Measurements from ENCODE around the gene MST1R. TPM values are rescaled to one million over a fixed set of nuclear protein-coding genes. Genes with fewer than 3 reads are reported as not detected.
"Not testable (repeated sequence)": the region's sequence is repeated elsewhere in the genome, so short reads cannot be mapped to it uniquely, and the experiment has no call there.

The MST1R gene
- total RNA-seq, 1 donor from 2014 or later, result 1.3 TPM

GRCh38 chr3:49927798-49928197, 24.1 kb upstream of the MST1R start:
- H3K9me3 Mint-ChIP-seq, result no peaks in the 10 kb centered on the region
- no peaks in the 10 kb centered on the region for H3K36me3 Mint-ChIP-seq (ENCODE audit: low read depth)
- no peaks in the 10 kb centered on the region for H3K27me3 Mint-ChIP-seq (ENCODE audit: low read depth)
- no peak overlapping the region for H3K27ac Mint-ChIP-seq
- peak overlapping the region; percentile 33 for H3K4me3 Mint-ChIP-seq (ENCODE audit: low read depth)
- intact Hi-C loops (cut with micrococcal nuclease), result no loop called here
- no peak for DNase-seq (ENCODE audit: low spot score)
- peaks cover 16% of the 10 kb centered on the region for H3K4me1 Mint-ChIP-seq (ENCODE audit: low read depth)

- H3K27ac Mint-ChIP-seq, result no peak overlapping the region
- no peaks in the 10 kb centered on the region for H3K27me3 Mint-ChIP-seq (ENCODE audit: low read depth)
- H3K4me1 Mint-ChIP-seq (ENCODE audit: low read depth), result peaks cover 16% of the 10 kb centered on the region
- H3K4me3 Mint-ChIP-seq (ENCODE audit: low read depth), result no peak overlapping the region
- intact Hi-C loops (cut with micrococcal nuclease), result no loop called here
- no peaks in the 10 kb centered on the region for H3K36me3 Mint-ChIP-seq (ENCODE audit: low read depth)
- no peaks in the 10 kb centered on the region for H3K9me3 Mint-ChIP-seq
- no peak for DNase-seq (ENCODE audit: low spot score)
Observed at GRCh38 chr3:49926117-49926728, 22.6 kb upstream of the MST1R start.

- H3K27me3 Mint-ChIP-seq (ENCODE audit: low read depth), result no peaks in the 10 kb centered on the region
- no peak overlapping the region for H3K4me3 Mint-ChIP-seq (ENCODE audit: low read depth)
- H3K36me3 Mint-ChIP-seq (ENCODE audit: low read depth), result no peaks in the 10 kb centered on the region
- no peak overlapping the region for H3K27ac Mint-ChIP-seq
- H3K4me1 Mint-ChIP-seq (ENCODE audit: low read depth), result peaks cover 16% of the 10 kb centered on the region
- intact Hi-C loops (cut with micrococcal nuclease), result no loop called here
- DNase-seq (ENCODE audit: low spot score), result no peak
- H3K9me3 Mint-ChIP-seq, result no peaks in the 10 kb centered on the region
Observed at GRCh38 chr3:49925485-49925884, 21.8 kb upstream of the MST1R start.

GRCh38 chr3:49924683-49925082, 21.0 kb upstream of the MST1R start:
- no peaks in the 10 kb centered on the region for H3K27me3 Mint-ChIP-seq (ENCODE audit: low read depth)
- H3K27ac Mint-ChIP-seq, result no peak overlapping the region

GRCh38 chr3:49917806-49918590, 14.3 kb upstream of the MST1R start:
- H3K36me3 Mint-ChIP-seq (ENCODE audit: low read depth); H3K27ac Mint-ChIP-seq; H3K4me1 Mint-ChIP-seq (ENCODE audit: low read depth); H3K4me3 Mint-ChIP-seq (ENCODE audit: low read depth); DNase-seq (ENCODE audit: low spot score); H3K27me3 Mint-ChIP-seq (ENCODE audit: low read depth); intact Hi-C loops (cut with micrococcal nuclease); H3K9me3 Mint-ChIP-seq: not testable (repeated sequence)

More at GRCh38 chr3:49924683-49925082, 21.0 kb upstream of the MST1R start:
- no peaks in the 10 kb centered on the region for H3K36me3 Mint-ChIP-seq (ENCODE audit: low read depth)
- intact Hi-C loops (cut with micrococcal nuclease), result no loop called here
- no peaks in the 10 kb centered on the region for H3K9me3 Mint-ChIP-seq
- no peak for DNase-seq (ENCODE audit: low spot score)
- peaks cover 11% of the 10 kb centered on the region for H3K4me1 Mint-ChIP-seq (ENCODE audit: low read depth)
- H3K4me3 Mint-ChIP-seq (ENCODE audit: low read depth), result no peak overlapping the region

- Mint-ChIP-seq H3K36me3 (ENCODE audit: low read depth) (peaks cover 10% of the 10 kb centered on the region), H3K27ac (no peak overlapping the region), H3K9me3 (no peaks in the 10 kb centered on the region), H3K4me3 (ENCODE audit: low read depth) (no peak overlapping the region), H3K4me1 (ENCODE audit: low read depth) (no peaks in the 10 kb centered on the region), H3K27me3 (ENCODE audit: low read depth) (no peaks in the 10 kb centered on the region)
- intact Hi-C loops (cut with micrococcal nuclease), result no loop called here
- no peak for DNase-seq (ENCODE audit: low spot score)
Observed at GRCh38 chr3:49916686-49917085, 13.0 kb upstream of the MST1R start.

- H3K4me1 Mint-ChIP-seq (ENCODE audit: low read depth), result no peaks in the 10 kb centered on the region
- DNase-seq (ENCODE audit: low spot score), result no peak
- H3K27me3 Mint-ChIP-seq (ENCODE audit: low read depth), result no peaks in the 10 kb centered on the region
- no peaks in the 10 kb centered on the region for H3K9me3 Mint-ChIP-seq
- H3K4me3 Mint-ChIP-seq (ENCODE audit: low read depth), result no peak overlapping the region
- intact Hi-C loops (cut with micrococcal nuclease), result no loop called here
- H3K36me3 Mint-ChIP-seq (ENCODE audit: low read depth), result peaks cover 18% of the 10 kb centered on the region
- H3K27ac Mint-ChIP-seq, result no peak overlapping the region
Observed at GRCh38 chr3:49914906-49915305, 11.2 kb upstream of the MST1R start.

- H3K4me1 Mint-ChIP-seq (ENCODE audit: low read depth), result no peaks in the 10 kb centered on the region
- no peaks in the 10 kb centered on the region for H3K9me3 Mint-ChIP-seq
- peaks cover 20% of the 10 kb centered on the region for H3K36me3 Mint-ChIP-seq (ENCODE audit: low read depth)
- no peak overlapping the region for H3K27ac Mint-ChIP-seq
- H3K4me3 Mint-ChIP-seq (ENCODE audit: low read depth), result no peak overlapping the region
- intact Hi-C loops (cut with micrococcal nuclease), result no loop called here
- no peak for DNase-seq (ENCODE audit: low spot score)
- H3K27me3 Mint-ChIP-seq (ENCODE audit: low read depth), result no peaks in the 10 kb centered on the region
Observed at GRCh38 chr3:49912881-49913281, 9.2 kb upstream of the MST1R start.

- intact Hi-C loops (cut with micrococcal nuclease), result no loop called here
- no peak for DNase-seq (ENCODE audit: low spot score)
- Mint-ChIP-seq H3K27ac (no peak overlapping the region), H3K4me3 (ENCODE audit: low read depth) (no peak overlapping the region), H3K4me1 (ENCODE audit: low read depth) (peaks cover 4% of the 10 kb centered on the region), H3K27me3 (ENCODE audit: low read depth) (no peaks in the 10 kb centered on the region), H3K36me3 (ENCODE audit: low read depth) (peaks cover 20% of the 10 kb centered on the region), H3K9me3 (no peaks in the 10 kb centered on the region)
Observed at GRCh38 chr3:49911611-49912010, 7.9 kb upstream of the MST1R start.

- intact Hi-C loops (cut with micrococcal nuclease), result no loop called here
- H3K27me3 Mint-ChIP-seq (ENCODE audit: low read depth), result no peaks in the 10 kb centered on the region
- no peaks in the 10 kb centered on the region for H3K9me3 Mint-ChIP-seq
- H3K27ac Mint-ChIP-seq, result no peak overlapping the region
- H3K36me3 Mint-ChIP-seq (ENCODE audit: low read depth), result peaks cover 20% of the 10 kb centered on the region
- no peak overlapping the region for H3K4me3 Mint-ChIP-seq (ENCODE audit: low read depth)
- H3K4me1 Mint-ChIP-seq (ENCODE audit: low read depth), result peaks cover 9% of the 10 kb centered on the region
- DNase-seq (ENCODE audit: low spot score), result no peak
Observed at GRCh38 chr3:49911124-49911420, 7.4 kb upstream of the MST1R start.

GRCh38 chr3:49910409-49911123, 6.9 kb upstream of the MST1R start:
- Mint-ChIP-seq H3K27me3 (ENCODE audit: low read depth) (no peaks in the 10 kb centered on the region), H3K27ac (no peak overlapping the region), H3K36me3 (ENCODE audit: low read depth) (peaks cover 20% of the 10 kb centered on the region), H3K4me1 (ENCODE audit: low read depth) (peaks cover 14% of the 10 kb centered on the region), H3K9me3 (no peaks in the 10 kb centered on the region), H3K4me3 (ENCODE audit: low read depth) (no peak overlapping the region)
- no peak for DNase-seq (ENCODE audit: low spot score)
- intact Hi-C loops (cut with micrococcal nuclease), result no loop called here

- Mint-ChIP-seq H3K27me3 (ENCODE audit: low read depth) (no peaks in the 10 kb centered on the region), H3K4me3 (ENCODE audit: low read depth) (no peak overlapping the region), H3K36me3 (ENCODE audit: low read depth) (peaks cover 20% of the 10 kb centered on the region), H3K9me3 (no peaks in the 10 kb centered on the region), H3K4me1 (ENCODE audit: low read depth) (peaks cover 25% of the 10 kb centered on the region), H3K27ac (no peak overlapping the region)
- DNase-seq (ENCODE audit: low spot score), result no peak
- intact Hi-C loops (cut with micrococcal nuclease), result no loop called here
Observed at GRCh38 chr3:49908373-49909199, 4.9 kb upstream of the MST1R start.
